GM21619 (cell line): ENCODE results near the gene GNG3.
"Not testable (repeated sequence)": the region's sequence is repeated elsewhere in the genome, so short reads cannot be mapped to it uniquely, and the experiment has no call there.

Experiments
- ATAC-seq: cut with Tn5 transposase; IDR thresholded peaks from one replicate; pipeline ENCODE4 v1.9.1; 2021; ENCODE audit not compliant: unreplicated experiment

GNG3 gene

DNA sequence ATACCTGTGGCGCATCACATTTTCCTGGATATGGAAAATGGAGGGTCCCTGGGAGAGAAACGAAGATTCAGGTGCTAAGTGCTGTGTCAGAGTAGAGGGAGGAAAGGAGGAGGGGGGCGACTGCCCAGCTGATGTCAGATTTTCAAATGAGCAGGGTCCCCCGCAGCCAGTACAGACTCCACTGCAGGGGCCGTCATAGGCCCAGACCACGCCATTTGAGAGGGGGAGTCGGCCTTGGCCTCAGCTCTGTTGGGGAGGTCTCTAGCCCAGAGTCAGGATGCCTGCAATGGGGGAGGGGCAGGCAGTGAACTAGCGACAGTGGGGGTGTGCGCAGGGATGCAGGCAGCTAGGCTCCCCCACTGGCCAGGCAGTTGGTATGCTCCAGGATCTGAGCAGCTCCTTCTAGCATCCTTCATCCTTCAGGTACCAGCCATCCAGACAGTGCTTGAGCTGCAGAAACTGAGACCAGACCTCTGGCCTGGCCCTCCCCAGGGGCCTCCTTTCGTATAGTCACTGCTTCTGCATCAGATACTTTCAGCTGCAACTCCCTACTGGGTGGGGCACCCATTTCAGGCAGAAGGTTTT, at the start of gene GNG3, which contains the start of gene BSCL2:
Gene GNG3 (plus strand): TSS at position 400 of the 585 bp plus-strand sequence. CDS start 620 bp downstream, outside the sequence.
Gene BSCL2 (minus strand): TSS at position 148 of the 585 bp plus-strand sequence. CDS start 229 bp downstream, outside the sequence.
- ATAC-seq, result no peak

DNA sequence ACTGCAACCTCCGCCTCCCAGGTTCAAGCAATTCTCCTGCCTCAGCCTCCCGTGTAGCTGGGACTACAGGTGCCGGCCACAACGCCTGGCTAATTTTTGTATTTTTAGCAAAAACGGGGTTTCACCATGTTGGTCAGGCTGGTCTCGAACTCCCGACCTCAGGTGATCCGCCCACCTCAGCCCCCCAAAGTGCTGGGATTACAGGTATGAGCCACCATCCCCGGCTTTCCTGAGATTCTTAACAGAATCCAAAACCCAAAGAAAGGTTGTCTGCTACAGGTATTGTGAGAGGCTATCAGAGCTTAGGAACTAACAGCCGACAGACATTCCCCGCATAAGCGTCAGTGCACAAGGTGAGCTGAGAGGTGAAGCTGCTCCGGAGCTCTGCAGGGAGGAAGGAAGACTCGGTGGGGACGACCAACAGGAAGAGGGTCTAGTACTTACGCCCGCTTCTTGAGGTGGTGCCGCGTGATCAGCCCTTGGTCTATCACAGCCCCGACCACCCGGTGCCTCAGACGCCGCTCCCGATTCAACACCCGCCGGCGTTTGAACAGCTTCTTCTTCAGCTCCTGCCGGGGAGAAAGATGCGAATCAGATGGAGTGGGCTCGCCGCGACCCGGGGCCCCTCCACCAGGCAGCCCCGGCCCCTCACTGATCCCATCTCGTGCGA, 42.9 kb upstream of the GNG3 start:
- peak; percentile 24 for ATAC-seq

DNA sequence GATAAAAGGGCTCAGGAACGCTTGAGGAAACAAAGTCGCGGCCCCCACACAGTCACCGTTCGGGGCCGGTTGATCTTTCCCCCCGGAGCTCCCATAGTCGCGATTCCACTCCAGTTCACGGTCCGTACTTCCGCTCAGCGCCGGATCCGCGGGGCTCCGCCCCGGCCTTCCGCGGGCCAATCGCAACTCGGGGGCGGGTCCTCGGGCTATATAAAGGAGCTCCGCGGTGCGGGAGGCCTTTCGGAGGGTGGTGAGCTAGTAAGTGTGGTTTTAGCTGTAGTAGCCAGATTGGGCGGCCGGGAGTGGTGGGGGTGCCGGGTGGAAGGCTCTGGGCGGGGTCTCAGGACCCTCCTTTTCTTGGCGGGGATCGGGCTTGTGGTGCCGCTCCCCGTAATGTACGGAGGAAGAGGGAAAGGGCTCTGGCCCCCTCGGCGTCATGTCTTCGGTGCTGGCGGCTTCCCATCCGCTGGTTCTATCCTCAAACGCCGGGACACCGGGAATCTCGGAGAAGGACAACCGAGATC, 42.3 kb upstream of the GNG3 start, which contains the start of the genes C11orf98 and CSKMT:
Gene C11orf98 (minus strand): TSS at position 136 of the 524 bp plus-strand sequence. CDS start 41 bp downstream, at position 95.
Gene CSKMT (plus strand): TSS at position 238 of the 524 bp plus-strand sequence. CDS start 568 bp downstream, outside the sequence.
- peak; percentile 76 for ATAC-seq

DNA sequence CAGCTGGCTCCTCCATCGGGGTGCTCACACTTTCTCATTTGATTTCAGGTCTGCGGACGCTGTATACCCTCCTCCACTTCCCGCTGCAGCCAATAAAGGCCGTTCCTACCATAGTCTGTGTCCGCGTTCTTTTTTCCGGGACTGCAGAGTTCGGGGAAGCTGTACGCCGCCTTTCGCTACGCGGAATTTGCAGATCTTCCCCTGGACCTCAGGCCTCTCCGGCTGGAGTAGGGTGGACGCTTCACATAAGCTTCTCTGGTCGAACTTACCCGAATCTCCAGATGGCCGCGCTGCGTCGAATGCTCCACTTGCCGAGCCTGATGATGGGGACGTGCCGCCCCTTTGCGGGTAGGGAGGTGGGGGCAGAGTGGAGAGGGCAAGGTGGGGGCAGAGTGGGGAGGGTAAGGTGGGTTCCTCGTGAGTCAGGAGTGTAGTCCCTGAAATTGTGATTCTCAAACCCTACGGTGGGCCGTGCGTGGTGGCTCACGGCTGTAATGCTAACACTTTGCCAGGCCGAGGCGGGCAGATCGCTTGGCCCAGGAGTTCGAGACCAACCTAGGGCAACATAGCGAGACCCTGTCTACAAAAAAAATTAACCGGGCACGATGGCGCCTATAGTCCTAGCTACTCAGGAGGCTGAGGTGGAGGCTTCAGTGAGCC, 41.7 kb upstream of the GNG3 start:
- peak; percentile 3 for ATAC-seq

DNA sequence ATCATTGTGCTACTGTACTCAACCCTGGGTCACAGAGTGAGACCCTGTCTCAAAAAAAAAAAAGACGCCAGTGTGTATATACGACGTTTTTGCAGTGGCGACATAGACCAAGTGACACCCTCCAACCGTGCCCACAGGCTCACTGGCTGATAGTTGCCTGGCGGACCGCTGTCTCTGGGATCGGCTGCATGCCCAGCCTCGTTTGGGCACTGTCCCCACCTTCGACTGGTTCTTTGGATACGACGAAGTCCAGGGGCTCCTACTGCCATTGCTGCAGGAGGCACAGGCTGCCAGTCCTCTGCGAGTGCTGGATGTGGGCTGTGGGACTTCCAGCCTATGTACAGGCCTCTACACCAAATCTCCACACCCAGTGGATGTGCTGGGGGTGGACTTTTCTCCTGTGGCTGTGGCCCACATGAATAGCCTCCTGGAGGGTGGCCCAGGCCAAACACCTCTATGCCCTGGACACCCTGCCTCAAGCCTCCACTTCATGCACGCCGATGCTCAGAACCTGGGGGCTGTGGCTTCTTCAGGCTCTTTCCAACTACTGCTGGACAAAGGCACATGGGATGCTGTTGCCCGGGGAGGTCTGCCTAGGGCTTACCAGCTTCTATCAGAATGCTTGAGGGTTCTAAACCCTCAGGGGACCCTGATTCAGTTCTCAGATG, 41.1 kb upstream of the GNG3 start:
- no peak for ATAC-seq

DNA sequence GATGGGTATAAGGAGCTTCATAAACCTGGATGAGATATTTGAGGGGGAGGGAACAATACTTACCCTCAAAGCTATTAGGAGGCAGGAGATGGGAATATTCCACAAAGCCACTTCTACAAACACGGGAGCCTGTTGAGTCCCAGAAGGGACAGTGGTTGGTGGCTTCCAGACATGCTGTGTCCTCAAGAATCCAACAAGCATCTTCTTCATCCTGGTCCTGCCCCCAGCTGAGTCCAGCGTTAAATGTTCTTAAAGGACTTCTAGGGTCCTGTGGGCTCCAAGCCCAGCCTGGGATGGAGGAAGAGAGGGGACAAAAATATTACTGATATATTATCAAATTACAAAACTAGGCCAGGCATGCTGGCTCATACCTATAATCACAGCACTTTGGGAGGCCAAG, 40.0 kb upstream of the GNG3 start:
- no peak for ATAC-seq

DNA sequence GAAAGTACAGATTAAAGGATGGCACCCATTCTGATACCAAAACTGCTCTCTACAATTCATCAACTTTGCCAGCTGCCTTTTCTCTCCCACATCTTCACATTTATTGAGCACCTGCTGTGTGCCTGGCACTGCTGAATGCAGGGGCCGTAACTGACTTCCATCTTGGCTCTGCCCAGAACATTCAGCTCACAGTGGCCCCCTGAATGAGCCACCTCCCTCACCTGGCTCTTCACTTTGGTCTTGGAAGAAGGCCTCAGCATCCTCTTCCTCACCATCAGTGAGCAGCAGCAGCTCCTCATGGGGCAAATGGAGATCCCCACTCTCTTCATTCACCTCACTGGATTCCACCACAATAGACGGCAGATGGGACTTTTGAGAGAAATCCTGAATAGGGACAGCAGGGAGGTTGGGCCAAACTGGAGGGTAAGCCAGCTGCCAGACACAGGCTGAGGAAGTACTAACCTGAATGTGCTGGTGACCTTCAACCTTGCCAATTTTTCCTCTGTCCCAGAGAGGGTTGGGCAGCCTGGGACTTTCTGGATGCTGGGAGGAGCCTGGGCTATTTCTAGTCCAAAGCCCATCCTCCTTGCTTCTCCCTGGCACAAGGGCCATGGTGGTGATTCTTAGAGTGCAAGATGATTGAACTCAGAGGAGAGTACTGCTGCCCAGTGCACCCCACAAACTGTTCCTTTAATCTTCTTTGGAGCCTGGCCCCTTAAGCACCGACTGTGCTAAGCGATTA, 37.9 kb upstream of the GNG3 start:
- ATAC-seq, result no peak

DNA sequence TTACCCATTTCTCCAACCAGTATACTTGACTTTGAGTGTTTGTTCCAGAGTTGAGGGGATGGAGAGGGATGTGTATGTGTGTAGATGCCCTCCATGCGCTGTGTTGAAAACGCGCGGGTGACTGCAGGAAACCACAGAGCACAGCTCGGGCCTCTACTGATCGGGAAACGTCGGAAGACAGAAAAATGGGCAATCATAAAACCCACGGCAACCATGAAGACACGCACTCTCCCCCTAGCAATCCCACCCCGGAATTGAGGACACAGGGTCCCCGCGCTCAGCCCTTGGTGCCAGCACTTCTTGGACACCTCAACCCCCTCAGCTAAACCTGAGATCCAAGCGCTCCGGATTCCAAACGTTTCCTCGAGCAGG, 36.3 kb upstream of the GNG3 start:
- no peak for ATAC-seq

DNA sequence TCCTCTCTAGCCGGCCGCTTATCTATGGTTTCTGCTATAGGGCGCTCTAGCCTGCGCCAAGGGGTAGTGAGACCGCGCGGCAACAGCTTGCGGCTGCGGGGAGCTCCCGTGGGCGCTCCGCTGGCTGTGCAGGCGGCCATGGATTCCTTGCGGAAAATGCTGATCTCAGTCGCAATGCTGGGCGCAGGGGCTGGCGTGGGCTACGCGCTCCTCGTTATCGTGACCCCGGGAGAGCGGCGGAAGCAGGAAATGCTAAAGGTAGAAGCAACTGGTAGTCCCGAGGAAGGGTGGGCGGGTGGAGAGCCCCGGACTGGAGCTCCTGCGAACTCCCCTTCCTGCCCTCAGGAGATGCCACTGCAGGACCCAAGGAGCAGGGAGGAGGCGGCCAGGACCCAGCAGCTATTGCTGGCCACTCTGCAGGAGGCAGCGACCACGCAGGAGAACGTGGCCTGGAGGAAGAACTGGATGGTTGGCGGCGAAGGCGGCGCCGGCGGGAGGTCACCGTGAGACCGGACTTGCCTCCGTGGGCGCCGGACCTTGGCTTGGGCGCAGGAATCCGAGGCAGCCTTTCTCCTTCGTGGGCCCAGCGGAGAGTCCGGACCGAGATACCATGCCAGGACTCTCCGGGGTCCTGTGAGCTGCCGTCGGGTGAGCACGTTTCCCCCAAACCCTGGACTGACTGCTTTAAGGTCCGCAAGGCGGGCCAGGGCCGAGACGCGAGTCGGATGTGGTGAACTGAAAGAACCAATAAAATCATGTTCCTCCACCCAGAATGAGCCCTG, 35.7 kb upstream of the GNG3 start, which contains the start of the genes LBHD1 and UQCC3:
Gene LBHD1 (minus strand): TSS at position 660 of the 782 bp plus-strand sequence. CDS start 2,236 bp downstream, outside the sequence.
Gene UQCC3 (plus strand): TSS at position 66 of the 782 bp plus-strand sequence. CDS start 73 bp downstream, at position 139.
- peak; percentile 49 for ATAC-seq

DNA sequence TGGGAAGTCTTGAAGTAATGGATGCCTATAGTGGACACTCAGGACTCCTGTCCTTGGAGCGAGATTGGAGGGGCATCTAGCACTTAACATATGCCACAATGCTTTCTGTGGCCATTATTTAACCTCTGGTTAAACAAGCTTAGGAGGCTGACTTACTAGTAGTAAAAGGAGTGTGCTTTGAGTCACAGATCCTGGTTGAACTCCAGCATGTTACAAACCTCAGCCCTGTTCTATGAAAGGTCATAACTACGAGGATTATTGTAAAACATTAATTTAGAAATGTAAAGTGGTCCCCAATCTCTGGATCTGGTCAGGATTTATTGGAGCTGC, 34.3 kb upstream of the GNG3 start:
- no peak for ATAC-seq

DNA sequence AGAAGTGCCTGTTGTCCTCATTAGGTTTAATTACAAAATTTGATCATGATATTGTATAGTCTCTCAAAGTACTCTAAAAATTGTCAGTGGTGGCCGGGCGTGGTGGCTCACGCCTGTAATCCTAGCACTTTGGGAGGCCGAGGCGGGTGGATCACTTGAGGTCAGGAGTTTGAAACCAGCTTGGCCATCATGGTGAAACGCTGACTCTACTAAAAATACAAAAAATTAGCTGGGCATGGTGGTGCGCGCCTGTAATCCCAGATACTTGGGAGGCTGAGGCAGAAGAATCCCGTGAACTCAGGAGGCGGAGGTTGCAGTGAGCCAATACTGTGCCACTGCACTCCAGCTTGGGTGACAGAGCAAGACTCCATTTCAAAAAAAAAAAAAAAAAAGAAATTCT, 32.1 kb upstream of the GNG3 start:
- ATAC-seq, result not testable (repeated sequence)

DNA sequence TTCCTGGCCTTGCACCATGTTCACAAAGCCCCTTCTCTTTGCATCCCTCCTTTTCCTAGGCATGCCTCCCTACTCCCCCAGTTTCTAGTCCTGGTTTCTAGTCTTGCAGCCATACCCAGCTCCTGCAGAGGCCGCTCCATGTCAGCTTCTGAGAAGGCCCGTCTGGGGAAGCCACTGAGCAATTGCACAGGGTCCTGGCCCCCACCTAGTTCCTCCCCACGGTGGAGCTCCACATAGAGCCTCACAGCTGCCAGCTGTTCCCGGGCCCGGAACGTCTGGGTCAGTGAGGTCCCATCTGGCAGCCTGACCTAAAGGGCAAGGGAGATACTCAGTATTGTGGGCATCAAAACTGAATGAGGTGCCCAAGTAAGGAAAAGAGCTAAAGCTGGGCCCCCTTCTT, 30.8 kb upstream of the GNG3 start:
- ATAC-seq, result no peak

DNA sequence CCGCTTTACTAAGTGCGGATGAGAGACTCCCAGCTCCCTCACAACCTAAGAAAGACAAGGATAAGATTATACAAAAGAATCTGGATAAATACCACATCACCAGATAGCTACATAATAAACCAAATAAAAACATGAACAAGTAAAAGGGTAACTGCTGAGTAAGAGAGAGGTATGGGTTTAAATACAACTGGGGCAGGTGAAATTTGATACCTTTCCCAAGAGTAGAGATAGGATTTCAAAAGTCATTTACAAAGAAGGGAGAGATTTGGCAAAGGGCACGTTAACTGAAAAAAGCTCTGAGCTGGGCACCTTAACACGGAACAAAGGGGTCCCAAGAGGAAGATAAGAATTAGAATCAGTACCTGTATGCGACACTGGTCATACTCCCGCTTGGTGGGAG, 30.3 kb upstream of the GNG3 start:
- ATAC-seq, result no peak

DNA sequence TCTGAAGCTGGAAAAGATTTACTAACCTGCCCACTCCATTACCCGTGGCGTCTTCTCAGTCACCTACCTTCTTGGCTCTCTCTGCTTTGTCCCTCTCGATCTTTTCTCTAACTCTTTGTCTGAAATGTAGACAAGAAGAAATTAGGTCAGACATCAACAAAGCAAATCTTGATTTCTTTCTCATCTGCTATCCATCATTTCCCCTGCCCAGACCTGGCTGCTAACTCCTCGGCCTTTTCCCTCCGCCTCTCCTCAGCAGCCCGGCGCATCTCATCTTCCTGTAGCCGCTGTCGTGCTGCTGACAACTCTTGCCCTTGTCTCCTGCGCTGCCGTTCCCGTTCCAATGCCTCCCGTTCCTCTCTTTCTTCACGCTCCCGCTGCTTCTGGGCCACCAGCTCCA, 29.8 kb upstream of the GNG3 start:
- no peak for ATAC-seq

DNA sequence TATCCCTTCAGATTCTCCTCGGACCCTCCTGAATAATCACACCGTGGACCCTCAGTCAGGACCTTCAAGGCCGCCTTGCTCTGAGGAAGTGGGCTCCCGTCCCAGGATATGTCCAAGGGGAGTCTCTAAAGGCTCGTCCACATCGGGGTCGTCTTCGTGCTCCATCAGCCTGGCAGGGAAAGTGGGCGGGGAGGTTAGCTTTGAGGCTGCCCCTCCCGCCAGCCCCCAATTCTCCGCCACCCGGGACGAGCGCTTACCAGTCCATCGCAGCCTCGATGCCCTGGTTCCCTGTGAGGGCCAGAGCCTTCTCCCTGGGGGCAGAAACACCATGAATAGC, 29.1 kb upstream of the GNG3 start:
- ATAC-seq, result no peak

DNA sequence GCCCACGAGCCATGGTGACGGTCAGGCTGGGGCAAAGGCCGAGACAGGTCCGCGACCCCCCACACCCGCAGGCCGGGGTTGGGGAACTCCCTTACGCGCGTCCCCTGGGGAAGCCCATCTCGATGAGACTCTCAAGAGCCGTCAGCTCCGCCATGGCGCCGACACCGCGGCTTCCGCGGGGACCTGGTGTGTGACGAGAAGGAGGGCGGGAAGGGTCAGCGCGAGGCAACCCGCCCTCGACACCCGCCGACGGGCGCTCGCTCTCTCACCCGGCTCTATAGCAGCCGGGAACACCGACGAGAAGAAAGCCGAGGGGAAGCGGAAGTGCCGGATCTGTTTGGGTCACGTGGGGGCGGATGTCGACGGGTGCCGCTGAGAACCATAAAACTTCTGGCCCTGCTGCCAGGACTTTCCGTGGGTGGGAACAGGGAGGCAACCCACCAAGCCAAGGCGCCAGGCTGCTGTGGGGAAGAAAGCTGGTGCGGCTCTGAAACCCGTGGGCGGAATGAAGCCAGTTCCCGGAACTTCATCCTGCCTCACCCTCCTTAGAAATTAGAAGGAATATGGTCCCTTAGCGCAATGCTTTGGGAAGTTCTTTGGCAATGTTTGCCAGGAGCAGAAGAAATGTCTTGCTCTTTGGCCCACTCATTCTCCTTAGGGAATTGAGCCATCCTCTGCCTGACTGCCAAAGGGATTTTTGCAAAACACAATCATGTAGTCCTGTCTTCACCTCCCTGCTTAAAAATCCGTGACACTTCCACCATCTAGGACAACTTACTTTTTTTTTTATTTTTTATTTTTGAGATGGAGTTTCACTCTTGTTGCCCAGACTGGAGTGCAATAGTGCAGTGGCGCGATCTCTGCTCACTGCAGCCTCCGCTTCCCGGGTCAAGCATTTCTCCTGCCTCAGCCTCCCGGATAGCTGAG, 28.4 kb upstream of the GNG3 start, which contains the start of gene UBXN1:
Gene UBXN1 (minus strand): TSS at position 304 of the 927 bp plus-strand sequence. CDS start 150 bp downstream, at position 154.
- ATAC-seq, result peak; percentile 63

DNA sequence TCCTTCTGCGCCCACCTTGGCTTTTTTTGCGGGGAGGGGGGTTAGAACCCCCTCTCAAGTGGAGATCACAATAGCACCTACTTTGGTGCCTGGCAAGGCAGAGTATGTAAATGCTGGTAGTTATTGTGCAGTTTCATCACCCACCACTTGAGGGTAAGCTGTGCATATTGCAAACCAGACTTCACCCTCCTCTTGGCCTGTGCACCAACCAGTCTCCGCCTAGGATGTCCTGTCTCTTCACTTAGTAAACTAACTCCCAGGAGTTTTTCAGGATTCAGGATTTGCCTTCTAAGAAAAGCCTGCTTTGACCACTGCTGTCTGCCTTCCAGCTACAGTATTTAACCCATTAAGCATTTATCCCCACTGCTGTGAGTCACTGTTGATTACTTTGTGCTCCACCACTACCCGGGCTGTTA, 26.6 kb upstream of the GNG3 start:
- peak; percentile 56 for ATAC-seq

DNA sequence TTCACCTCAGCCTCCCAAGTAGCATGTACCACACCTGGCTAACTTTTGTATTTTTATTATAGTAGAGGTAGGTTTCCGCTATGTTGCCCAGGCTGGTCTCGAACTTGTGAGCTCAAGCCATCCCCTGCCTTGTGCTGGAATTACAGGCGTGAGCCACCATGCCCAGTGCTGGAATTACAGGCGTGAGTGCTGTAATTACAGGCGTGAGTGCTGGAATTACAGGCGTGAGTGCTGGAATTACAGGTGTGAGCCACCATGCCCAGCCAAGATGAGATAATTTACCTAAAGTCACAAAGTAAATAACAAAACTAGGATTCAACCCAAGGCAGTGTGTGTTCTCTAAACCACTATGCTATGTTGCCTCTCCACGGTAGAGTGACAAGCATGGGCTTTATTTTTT, 25.0 kb upstream of the GNG3 start:
- ATAC-seq, result no peak
